ELF-1 (cell line): ENCODE data around the gene NPAS3.

Source experiments
- DNase-seq: peaks from one replicate; pipeline ENCODE4 v3.0.0-alpha.2; 2016; ENCODE audit warnings: low read depth, low spot score

NPAS3 gene

DNA sequence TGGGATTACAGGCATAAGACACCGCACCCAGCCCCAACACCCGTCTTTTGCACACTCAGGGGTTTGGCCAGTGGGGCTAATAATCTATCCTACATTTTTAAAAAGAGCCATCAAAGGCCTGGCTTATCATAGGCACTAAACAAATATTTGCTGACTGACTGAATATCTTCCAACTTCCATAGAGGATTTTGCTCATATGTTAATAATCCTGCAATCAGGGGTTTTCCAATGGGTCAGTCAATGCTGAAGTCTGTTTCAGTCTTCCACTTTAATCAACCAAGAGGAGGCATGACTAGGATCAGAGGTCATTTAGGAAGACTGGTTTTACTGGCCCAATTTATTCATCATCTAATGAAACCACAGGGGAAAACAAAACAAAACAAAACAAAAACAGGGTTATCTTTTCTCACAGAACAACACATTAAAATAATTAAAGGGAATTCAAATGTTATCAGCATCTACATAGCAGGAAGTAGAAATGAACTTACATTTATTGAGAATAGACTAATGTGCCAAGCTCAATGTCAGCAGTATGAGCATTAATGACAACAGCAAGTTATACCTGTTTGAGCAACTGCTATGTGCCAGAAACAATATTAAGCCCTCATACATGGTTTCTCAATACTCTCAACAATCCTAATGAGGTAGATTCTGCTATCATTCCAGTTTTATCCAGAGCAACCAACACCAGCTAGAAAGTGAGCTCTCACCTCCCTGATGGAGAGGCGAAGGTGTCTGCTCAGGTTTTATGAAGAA, 640.0 kb downstream of the NPAS3 start:
- DNase-seq: no peak

DNA sequence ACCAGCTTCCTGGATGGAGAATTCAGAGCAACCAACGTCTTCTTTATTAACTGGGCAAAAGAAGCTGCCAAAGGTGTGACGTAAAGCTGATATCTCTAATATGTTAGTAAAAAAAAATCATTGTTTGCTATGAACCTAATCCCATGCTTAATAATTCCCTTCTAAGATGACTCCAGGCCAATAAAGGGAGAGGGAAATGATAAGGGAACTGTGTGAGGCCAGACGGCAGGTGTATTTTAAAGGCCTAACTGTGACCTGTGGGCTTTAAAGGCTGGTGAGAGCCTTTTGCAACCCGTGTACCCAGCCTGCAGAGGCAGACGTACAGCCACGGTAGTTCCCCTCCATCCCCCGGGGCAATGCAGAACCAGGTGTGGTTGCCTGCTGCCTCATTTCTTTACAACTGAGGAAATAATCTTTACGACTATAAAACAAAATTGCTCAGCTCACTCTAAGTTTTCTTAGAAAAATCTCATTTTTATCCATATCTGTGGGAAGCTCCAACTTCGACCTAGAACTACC, 641.6 kb downstream of the NPAS3 start:
- DNase-seq: no peak

DNA sequence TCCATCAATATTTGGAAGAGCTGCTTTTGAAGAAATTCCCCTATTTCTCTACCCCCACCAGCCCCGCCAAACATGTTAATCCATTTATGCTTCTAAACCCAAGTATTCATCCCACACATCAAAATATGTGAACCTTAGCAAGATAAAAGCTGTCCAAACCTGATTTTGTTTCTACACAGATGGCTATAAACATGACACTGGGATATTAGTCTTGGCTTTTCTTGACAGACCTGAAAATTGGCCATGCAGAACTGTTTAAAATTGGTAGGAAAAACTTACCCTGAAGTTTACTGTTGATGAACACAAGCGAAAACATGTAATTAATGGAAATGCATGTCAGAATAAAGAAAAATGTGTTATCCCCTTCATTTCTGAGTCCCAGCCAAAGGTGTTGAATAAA, 642.2 kb downstream of the NPAS3 start:
- DNase-seq: no peak

DNA sequence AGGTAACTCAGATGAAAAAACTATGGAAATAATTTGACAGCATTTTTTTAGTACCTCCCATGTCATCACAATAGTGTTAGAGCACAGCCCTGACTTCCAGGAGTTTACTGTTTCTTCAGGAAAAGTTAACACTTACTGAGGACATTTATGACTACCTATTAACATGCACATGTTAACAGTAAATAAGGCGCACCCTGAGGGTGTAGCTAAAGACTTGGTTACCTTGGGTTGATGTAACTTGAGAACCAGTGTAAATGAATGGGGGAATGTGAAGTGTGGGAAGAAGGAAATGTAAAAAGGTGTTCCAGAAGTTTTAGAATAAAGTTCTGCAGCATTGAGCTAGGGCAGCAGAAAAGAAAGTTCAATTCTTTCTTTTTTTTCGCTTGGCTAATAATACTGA, 646.0 kb downstream of the NPAS3 start:
- peak; percentile 28 for DNase-seq

DNA sequence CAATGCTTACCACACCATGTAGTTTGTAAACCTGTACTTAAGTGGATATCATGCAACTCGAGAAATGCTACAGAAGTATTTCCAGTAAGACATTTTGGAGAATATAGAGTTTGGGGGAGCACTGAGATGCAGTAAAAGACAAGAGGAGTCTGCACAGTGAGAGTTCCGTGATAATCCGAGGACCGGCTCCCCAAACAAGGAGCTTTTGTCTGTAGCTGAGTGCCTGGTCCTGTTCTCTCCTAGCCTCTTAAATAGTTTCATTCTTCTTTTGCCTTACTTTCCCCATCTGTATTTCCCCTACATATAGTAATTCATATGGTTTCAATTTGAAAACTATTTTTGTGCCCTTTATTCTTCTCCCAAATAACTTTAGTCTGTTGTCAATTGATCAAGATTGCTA, 648.1 kb downstream of the NPAS3 start:
- DNase-seq: no peak

DNA sequence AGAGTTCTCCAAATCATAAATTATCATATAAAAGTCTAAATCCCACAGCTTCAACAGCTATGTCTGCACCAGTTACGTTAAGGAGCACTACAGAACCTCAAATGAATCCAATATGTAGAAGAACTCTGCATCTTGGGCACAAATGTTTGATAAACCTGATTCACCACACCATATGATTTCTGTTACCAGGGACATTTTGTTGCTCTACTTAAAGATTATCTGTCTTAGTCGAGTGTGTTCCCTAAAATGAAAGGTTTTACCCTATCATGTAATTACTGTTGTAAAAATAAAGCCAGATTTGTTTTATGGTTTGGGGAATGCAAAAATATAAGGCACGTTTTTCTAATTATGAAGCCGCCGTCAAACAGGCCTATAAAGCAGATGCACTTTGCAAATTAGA, 649.1 kb downstream of the NPAS3 start:
- no peak for DNase-seq

DNA sequence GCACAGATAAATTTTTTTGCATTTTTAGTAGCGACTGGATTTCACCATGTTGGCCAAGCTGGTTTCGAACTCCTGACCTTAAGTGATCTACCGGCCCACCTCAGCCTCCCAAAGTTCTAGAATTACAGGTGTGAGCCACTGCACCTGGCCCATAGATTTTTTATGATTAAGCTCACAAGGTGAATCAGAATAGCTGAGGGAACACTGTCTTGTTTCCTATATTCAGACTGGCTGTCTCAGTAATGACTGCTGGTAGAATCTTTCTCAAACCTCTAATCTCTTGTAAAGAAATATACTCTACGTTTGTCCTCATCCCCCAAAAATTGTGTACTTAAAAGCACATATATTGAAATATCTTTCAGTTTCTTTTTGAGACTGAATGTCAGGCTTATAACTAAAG, 650.1 kb downstream of the NPAS3 start:
- DNase-seq: no peak

DNA sequence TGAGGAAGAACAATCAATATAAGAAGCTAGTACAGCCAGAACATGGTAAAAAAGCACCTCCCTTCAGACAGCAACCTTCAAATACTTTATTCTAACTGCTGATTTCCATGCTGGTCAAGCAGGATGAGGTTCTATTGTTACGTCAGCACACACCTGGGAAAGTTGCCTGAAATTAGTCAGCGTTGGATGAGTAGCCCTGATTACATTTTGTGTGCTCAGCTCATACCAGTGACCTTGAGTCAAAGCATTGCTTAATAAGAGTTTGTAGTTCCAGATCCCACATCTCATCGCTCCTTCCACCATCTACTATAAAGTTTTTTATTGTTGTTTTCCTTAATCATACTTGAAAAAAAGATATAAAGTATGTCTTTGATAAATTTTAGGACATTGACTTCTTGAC, 650.7 kb downstream of the NPAS3 start:
- no peak for DNase-seq

DNA sequence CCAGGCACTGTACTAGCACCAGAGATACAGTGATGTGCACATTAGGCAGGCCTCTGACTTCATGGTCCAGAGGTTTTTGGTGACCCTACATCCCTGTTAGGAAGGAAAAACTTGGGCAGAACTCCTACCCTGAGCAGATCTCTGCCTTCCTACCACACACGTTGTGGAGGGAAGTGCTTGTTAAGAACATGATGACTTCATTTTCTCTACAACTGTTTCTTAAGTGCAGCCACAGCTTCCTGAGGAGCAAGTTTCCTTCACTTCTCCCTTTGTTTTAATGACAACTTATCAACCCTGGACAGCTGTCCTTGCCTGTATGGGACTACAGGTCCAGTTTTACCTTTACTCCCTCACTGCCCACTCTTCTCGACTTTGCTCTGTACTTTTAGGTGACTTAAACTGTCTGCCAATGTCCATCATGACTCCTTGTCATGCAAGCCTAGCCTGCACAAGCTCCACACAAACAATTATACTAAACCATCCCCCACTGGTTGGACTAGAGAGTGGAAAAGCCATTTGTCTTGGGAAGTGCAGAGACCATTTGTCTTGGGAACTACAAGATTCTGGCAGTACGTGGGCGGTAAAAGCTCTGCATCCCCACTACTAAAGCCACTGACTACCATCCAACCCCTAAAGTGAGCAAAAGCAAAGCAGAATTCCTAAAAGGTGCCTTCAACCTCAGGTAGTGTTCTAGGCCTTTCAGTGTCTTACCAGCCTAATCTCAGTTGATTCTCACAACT, 652.4 kb downstream of the NPAS3 start:
- no peak for DNase-seq

DNA sequence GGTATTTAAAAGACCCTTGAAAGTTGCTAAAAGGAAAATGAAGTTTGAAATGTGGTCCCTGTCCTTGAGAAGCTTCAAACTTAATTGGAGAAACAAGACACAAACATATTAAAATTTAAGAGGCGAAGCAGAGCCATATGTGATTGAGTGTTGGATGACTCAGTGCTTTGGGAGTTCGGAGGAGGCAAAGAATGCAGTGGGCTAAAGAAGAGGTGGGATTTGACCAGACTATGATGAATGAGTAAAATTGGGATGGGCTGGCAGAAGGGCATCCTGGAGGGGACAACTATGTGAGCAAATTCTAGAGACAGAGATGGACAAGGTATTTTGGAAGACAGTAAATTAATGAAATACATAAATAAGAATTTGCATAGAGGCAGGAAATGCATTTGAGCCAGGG, 653.6 kb downstream of the NPAS3 start:
- DNase-seq: no peak

DNA sequence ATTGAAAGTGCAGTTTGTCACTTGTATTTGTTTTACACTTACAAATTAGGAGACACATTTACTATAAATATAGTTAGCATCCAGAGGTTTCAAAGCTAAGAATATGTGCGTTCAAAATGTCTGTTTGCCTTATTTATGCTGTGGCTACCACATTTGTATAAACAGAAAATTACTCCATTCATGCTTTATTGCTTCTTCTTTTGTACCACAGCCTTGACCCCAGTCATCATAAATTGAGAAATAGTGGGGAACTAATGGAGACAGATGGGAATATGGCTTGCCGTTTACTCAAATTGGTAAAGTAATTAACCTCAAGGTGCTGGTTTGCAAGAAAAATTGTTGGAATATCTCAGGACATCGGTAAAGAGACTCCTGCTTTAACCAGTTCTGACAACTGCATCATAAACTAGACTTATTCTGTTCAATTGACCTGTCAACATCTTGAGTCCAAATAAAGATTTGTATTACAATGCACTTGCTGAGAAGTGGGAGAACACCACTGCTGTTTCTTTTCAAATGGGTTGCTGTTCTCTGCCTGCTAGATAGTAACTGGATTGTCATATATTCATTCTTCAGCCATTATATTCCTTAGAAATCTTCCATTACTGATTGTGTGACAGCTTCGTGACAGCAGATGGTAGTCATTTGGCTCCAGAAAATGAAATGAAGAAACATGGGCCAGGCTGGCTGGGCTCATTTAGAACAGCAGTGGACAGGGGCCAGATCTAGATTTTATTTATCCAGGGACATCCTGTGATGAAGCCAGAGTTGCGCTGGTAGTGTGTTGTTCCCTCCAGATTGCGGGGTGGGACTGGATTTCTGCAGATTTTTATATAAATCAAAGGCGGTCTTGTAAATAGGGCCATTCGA, 657.8 kb downstream of the NPAS3 start:
- DNase-seq: no peak

DNA sequence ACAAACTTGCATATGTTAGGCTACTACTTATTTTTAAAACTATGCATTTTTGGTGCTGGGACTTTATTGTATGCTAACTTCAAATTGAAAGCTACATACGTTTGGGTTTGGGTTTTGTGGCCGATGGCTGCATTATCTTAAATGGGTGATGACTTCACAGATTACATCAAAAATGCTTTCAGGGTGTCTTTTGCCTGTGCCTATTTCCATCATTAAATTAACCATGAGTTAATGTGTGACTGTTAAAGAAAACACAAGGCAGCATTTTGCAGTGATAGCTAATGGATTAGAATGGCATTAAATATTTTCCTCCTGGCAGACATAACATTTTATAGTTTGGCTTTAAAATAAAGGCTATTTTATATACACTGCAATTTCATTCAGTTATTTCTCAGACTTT, 659.9 kb downstream of the NPAS3 start:
- no peak for DNase-seq

DNA sequence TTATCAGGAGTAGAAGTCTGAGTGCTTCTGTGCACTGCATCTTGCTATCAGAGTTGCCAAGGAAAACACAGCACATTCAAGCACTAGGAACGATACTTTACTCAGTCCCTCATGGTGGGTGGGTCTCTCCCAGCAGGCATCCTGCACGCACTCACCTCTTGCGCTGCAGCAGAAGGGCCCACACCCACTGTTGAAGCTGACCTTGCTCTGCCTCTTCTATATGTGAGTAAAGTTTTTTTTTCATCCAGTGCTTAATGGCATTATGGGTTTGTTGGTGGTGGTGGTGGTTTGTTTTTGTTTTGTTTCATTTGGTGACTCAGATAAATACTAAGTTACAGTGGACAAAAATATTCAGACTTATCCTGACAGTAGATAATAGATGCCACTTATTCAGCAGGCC, 663.7 kb downstream of the NPAS3 start:
- DNase-seq: no peak

DNA sequence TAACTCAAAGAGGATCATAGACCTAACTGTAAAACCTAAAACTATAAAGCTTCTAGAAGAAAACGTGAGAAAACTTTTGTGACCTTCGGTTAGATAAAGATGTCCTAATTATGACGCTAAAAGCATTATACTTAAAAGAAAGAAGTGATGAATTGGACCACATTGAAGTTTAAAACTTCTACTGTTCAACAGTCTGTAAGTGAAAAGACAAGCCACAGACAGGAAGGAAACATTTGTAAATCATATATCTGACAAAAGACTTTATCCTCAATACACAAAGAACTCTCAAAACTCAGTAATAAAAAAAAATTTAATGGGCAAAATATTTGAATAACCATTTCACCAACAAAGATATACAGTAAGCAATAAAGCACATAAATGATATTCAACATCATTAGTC, 667.9 kb downstream of the NPAS3 start:
- no peak for DNase-seq

DNA sequence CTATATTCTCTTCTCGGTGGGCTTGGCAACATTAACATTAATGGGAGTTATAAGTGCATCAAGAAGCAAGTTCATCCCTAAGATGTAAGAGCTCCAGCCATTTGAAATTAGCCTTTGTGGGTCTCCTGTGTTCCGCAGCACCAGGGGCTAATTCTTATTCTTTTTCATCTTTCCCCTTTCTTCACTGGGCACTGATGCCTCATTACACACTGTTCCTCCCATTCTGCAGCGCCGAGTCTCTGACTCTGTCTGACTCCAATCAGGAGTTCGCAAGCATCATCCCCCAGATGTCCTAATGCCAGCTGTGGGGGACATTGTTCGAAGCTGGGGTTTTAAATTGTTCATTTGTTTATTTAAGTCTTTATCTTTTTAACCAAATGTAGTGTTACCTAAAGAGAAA, 670.9 kb downstream of the NPAS3 start:
- DNase-seq: no peak

DNA sequence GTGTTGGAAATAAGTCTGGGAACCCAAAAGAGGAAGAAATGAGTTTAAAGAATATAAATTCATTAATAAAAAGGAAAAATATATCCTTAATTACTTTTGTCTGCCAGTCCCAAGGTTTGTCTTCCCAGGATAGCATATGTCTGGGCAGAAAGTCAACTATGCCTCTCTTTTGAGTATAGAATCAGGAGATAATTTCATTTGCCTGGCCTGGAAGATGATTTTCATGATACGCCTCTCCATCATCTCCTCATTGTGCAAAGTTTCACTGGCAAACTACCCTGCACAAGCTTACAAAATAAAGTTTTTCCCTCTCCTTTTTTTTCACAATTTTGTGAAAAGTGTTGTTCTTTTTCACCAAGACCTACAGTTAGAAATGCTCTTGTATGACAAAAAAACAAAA, 671.4 kb downstream of the NPAS3 start:
- DNase-seq: no peak

DNA sequence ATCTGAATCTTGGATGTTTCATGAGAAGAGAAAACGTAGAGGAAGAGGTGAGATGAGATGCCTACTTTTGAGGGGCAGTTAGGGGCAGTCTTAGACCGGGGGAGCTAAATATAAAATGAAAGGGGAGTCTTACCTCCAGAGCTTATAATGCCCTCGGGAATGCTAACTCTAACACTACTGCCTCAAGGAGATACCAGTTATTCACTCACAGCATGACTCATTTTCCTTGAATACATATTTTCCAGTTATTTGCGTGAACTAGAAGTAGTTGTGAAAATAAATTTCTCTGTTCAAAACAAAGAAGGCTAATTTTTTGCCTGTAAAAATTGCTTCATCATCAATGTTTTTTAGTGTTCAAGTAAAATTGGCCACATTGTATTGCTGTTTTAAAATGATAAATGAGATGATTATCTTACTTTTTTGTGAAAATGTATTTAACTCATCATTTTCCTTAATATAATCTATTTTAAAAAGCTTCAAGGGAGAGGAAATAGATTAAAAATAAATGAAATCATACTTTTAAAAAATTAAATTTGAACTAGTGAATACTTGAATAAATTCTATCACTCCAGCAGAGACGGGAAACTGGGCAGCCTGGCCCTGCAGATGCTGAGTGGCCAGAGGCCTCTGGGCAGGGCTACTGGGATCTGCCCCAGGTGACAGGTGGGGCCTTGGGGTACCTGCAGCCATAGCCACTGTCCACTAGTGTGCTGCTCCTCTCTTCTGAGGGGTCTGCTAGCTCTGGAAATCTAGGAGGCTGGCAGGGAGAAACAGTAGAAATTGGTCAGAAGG, 672.9 kb downstream of the NPAS3 start:
- DNase-seq: no peak

DNA sequence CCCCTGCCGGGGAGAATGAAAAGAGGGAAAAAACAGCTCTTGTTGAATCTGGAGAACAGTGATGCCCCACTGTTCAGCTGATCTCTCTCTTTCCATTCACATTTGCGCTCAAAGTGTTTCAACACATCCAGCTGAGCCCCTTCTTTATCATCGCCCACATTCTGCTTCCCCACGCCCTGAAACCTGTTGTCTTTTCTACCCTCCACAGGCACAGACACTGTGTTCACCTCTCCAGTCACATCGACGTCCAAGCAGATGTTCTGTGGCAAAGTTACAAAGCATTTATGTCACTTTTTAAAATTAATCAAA, 673.5 kb downstream of the NPAS3 start:
- no peak for DNase-seq

DNA sequence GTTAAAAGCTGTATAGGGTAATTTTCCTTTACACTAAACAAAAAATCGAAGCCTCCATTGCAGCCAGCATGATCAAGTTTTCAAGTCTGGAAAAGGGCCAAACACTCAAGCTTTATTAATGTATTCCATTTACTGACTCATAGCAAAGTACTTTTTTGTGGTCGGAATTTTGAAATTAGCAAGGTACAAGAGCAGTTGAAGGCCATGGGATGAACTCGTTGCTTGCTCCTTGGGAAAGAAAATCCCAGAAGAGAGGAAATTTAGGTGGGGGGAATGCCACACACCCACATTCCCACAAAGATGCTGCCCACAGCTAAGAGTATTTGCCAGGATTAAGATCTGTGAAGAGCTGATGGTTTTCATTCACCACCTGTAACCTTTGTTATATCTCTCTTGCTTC, 678.5 kb downstream of the NPAS3 start:
- no peak for DNase-seq

DNA sequence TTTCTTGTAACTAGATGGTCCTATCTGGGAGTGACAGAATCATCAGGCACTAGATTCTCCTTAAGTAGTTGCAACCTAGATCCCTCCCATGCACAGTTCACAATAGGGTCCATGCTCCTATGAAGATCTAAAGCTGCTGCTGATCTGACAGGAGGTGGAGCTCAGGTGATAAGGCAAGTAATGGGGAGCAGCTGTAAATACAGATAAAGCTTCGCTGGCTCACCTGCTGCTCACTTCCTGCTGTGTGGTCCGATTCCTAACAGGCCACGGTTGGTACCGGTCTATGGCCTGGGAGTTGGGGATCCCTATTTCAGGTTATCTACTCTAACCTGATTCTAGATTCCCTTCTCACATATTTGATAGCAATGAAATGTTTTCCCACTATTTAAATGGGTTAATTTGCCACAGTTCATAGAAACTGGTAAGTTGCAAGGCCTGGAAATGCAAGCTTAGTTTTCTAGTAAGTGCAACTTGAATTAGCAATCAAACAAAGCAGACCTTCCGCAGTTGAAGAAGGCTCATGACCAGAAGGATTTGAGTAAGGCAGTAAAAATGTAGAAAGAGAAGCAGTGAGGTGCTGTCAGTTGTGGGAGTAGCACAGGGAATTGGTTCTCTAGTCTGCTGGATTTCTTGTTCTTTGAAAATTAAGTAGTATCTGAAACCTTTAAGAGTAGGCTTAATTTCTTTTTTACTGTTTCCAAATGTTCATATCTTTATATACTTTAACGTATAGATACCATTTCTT, 679.9 kb downstream of the NPAS3 start:
- DNase-seq: no peak

DNA sequence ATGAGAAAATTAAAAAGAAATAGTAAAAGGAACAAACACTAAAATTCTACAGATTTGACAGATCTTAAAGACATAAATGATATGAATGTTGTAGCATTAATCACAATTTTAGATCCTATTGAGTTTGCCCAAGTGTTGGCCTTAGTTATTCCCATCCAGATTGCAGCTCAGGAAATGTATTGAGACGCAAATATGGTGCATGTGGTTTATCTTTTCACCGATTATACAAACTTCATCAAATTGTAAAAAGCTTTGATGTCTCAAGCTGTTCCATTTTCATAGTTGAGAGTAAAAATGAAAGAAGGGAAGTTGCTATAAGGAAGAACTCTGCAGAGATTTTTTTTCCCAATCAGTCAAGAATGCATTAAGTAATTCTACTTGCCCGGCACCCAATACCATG, 683.8 kb downstream of the NPAS3 start:
- DNase-seq: no peak
